Measurements from ENCODE around the gene KRT83.

KRT83 gene

DNA sequence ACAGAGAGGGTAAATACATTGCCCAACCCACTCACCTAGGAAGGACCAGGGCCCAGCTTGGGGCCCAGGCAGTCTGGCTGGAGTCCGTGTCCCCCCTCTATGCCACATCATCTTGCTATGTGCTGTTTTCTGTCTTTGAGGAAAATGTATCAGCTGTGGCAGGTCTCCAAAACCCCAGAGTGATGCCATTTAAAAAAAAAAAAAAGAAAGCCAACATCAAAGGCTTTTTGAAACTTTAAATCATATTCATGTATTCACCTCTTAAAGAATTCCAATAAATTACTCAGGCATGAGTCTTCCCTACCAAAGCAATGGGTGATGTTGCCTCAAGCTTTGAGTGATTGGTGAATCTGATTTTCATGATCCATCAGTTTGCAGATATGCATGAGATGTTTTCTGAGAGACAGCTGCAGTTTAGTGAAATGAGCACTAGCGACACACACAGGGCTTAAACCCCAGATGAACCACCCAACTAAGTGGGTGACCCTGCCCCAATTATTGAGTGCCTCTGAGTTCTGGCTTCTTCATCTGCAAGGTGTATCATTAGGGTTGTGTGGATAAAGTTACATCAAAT lies 35.9 kb downstream of the KRT83 start:
- DNase-seq, result no peak

DNA sequence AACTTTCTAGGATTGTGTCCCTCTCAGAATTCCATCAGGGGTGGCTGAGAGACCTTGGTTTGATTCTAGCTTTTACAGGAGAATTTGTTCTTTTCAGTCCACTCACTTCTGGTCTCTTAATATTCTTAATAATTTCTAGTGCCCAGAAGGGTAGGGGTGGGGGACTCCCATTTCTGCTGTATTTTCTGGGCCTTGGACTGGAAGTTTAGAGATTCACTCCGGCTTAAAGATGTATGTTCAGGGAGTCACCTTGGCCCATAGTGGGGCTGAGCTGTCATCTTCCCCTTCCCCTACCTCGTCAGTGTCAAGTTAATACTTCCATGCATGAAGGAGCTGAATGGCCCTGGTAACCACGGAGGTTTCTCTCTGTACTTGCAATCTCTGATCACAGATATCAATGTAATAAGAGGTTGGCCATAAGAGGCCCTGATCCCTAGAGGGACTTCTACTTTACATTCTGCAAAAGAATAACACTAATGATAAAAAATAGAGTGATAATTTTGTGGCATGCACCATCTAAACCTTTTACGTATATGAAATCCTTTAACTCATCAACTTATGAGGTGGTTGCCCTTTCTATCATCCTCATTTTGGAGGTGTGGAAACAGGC lies 36.5 kb downstream of the KRT83 start:
- DNase-seq, result no peak

DNA sequence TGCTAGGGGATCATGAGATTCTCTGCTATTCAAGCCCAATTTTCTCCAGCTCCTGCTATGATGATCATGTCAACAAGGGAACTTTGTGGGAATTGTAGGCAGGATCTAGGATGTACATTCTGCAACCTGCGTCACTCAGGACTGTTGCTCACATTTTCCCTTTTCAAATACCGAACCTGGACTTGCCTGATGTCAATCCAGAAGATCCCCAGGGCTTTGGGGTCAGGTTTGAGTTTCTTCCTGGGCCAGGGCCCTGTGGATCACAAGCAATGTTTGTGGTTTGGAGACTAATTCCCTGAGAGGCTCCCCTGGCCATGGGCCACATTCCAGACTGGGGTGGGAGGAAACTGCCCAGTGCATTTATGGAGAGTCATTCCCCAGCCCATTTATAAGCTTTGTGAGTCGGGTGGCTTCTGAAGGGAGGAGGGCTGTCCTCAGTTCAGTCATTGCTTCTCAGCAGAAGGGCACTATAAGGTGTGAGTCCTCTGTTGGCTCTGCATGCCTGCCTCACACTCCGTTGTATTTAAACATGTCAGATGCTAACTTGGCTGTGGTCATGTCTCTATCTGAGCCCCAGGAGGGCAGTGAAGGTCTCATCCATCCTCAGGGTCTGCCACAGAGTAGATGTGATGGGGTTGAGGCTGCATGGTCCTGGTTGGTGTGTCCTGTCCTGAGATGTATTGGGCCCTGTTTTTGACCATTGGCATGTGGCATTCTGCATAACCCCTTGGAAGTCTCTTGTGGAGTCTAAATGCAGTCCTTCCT lies 40.2 kb downstream of the KRT83 start:
- no peak for DNase-seq

DNA sequence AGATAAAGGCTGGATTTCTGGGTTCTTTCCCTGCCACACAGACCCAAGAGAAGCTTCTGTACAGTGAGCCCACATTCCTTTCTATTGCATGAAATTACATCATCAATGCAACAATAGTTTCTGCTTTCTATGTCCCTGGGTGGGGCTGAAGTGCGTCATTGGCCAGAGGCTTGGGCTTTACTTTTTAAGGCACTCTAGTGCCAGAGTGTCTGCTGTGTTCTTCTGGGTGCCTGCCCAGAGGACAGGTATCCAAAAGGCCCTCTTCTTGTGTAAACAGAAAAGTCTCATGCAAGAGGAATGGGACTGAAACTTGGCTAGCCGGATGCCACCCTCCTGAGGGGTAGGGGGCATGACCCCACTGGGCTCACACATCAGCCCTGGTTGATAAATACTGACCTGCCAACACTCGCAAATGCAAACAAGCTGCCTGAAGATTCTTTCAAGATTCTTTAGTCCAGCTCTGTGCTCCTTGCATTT lies 40.8 kb downstream of the KRT83 start:
- DNase-seq, result no peak

DNA sequence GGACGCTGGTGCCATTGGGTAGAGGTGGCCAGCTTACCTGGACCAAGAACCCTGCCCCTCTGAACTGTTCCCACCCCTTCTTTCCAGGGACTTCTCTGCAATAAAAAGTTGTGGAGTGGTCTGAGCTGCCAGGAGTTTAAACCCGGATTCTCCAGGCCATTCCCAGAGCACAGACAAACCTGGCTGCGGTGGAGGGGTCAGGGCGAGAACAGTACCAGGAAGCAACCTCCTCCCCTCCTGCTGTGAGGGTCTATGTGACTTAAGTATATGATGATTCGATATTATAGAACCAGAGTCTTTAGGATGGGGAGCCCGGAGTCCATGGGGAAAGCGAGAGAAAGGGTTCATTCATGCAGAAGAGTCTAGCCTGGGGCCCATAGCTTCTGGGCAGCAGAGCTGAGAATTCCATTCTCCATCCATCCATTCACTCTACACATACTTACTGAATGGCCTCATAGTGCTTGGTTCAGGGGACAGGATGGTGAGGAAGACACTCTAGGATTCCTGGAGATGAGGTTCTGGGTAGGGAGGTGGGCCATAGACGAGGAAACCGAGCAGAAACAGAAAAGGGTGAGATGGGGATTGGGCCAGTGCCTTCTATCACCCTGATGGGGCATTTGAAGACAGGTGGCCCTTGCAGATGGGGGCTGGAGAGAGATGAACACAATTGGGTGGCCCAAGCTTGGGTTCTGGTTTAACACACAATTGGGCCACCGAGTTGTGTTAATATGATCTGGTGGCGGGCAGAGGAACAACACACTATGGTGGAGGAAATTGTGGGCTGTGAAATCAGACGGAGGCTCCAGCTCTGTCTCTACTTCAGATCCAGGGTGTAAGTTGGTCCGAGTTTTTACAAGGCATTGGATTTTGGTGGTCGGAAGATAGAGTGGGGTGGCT lies 41.5 kb downstream of the KRT83 start:
- DNase-seq, result no peak

DNA sequence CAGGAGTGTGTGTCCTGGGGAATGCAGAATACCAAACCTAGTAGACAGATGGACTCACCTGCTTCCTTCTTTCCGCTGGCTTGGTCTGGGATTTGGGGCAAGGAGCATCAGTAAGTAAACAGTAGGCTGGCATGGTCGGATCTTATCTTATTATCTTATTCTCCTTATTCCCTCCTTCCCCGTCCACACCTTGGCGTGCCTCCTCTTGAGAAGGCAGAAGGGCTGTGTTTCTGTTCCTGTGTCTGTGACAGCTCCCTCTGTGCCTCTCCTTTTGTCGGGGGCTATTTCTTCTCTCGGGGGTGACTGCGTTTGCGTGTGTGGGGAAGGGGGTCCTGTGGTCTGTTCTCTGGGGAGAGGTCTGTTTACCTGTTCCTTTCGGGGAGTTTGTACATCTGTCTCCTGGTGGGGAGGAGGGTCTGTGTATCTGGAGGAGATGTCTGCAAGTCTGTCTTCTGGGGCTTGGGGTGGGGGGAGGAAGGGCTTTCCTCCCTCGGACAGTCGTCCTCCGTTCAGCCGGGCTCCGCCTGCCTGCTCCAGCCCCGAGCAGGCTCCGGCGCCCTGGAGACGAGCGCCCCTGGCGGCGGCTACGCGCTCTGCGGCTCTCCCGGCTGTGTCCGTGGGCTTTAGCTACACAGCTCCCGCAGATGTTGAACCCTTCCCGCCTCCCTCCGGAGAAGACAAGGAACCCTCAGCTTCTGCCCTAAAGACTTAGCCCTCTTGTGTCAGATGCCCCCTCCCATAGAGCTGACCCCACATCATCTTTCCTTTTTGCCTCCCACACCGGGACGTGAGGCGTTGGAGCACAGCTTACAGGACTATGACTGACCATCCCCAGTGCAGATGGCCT lies 42.4 kb downstream of the KRT83 start:
- DNase-seq, result peak; percentile 13

DNA sequence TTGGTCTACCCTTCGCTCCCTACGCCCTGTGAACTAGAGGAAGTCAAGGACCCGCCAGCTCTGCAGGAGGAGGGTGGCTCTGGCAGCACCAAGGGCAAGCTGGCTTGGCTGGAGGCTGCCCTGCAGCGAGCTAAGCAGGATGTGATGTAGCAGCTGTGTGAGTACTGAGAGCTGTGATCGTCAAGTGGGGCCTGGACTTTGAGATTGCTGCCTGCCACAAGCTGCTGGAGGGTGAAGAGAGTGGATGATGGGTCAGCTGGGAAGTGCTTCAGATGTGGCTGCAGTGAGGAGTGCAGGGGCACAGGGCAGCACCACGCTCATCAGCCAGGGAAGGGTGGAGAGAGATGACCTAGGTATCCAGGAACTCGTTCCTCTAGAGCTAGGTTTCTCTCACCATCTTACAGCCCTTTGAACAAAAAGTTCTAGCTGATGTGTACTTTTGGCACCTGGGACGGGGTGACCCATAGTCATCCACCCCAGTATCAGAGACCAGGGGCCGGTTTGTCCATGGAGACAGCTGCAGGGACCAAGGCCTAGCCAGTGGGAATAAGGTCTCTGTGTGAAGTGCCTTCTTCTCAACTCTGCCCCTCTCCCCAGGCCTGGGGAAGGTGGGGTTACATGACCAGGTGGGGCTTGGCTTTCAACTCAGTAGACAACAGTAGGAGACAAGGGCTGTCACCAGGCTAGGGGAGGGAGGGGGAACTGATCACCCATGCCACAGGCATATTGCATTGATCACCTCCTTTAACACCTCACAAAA lies 43.5 kb downstream of the KRT83 start:
- DNase-seq, result no peak

DNA sequence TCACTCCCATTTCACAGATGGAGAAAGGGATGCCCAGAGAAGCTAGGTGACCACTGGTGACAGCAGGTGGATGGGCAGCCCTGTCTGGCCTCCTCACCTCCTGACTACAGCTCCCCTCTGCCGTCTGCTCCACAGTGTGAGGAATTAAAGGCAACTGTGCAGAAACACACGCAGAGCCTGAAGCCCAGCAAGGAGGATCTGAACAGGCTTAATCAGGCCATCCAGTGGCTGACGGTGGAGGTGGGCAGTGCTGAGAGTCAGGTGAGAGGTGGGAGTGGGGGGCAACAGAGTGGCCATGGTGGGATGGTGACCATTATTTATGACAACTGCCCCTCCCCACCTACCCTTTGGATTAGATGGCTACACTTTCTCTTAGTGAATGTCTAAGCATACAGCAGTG lies 45.5 kb downstream of the KRT83 start:
- DNase-seq, result no peak

DNA sequence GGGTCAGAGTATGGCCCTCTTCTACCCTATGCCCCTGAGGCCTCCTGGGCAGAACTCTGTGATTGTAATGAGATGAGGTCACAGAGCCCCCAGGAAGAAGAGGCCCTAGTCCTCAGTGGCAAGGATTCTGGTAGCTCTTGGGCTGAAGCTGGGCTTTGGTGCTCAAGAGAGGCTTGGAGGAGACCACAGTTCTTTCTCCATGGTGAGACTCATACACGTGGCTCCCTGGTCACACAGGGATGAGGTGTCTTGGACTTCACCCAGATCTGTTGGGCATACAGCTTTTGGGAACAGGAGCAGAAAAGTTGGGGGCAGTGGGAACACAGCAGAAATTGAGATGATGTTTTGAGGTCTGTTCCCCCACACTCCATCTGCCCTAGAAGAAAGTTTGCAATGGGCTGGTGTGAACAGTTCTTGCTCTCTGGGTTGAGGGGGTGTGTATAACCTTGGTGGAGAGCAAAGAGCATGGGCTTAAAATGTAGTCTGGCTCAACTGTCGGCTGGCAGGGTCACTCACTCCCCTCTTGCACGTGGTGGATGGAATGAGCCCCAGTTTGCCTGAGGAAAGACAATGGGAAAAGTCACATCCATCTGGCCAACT lies 46.6 kb downstream of the KRT83 start, which contains the start of gene KRT86:
Gene KRT86, plus strand, starts transcription at position 125 of the 600 bp plus-strand sequence. CDS start 27,272 bp downstream, outside the sequence.
- DNase-seq, result no peak

DNA sequence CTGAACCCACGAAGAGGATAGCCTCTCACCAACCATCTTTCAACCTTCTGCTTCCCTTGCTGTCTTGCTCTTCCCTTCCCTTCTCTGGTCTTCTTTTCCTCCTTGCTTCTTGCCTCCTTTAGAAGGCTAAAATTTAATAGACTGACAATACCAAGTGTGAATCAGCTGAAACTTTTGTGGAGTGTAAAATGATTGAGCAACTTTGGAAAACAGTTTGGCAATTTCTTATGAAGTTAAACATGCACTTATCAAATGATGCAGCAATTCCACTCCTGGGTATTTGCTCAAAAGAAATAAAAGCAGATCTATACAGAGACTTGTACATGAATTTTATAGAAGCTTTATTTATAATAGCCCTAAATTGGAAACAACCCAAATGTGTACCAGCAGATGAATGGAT lies 50.0 kb downstream of the KRT83 start:
- no peak for DNase-seq

DNA sequence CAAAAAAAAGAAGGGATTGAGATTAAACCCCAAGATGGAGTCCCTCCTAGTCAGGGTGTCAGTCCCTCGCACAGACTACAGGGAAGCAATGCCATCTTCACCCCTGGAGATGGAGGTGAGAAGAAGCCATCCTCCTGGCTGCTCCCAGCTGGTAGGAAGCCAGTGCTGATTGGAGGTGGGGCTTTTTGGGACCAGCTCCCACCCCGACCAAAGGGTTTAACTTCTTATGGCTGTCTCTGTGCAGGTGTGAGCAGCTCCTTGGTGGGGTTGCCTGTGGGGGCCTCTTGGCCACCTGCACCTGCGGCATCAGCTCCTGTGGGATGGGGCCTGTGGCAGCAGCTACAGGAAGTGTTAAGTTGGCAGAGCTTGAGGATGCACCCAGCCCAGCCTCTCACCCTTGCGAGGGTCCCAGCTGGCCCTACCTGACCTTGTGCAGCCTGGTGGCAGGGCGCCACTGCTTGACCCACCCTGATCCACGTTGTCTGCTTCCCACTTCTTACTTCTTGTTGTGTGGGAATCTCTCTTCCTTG lies 50.6 kb downstream of the KRT83 start:
- DNase-seq, result no peak

DNA sequence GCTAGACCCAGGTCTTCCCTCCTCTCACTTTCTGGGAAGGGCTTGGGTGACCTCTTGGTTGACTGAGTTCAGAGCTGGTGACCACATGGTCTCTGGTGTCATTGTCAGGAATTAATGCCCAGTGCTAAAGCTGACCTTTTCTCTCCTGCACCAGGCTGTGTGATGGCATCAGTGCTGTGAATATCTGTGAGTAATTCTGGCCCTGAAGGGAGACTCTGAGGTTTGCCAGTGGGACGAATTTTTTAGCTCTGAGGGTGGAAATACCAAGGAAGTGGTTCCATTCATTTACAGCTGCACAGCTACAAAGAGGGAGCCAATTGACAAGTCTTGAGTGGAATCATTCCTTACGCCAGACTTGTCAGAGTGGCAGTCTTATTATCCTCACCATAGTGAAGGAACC lies 53.0 kb downstream of the KRT83 start:
- DNase-seq, result no peak

DNA sequence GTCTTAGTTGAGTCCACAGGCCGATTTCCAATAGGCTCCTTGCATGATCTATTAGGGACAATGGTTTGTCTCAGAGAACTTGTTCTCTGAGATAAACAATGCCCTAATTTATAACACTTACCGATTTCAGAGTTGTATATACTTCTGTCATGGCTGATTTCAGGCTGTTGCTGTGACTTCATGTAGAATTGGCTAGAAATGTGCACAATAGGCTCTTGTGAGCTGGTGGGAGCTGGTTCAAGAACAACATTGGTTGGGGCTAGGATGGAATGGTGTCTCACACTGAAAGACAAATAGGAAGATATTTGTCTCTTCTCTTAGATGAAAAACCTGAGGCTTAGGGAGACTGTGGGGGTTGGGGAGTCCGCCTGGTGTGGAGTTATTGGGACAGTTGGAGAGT lies 53.5 kb downstream of the KRT83 start:
- DNase-seq, result no peak

DNA sequence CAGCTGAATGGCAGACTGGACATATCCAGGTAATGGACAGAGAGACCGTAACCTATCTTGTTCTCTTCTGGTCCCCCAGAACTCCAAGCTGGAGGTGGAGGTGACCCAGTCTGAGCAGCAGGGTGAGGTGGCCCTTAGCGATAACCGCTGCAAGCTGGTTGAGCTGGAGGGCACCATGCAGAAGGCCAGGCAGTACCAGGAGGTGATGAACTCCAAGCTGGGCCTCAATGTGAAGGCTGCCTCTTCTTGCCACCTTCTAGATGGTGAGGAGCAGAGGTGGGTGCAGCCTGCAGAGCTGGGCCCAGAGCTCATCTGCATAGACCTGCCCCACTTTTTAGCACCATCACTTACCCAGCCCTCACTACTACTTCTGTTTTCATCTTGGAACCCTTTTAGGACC lies 53.9 kb downstream of the KRT83 start:
- DNase-seq, result no peak

DNA sequence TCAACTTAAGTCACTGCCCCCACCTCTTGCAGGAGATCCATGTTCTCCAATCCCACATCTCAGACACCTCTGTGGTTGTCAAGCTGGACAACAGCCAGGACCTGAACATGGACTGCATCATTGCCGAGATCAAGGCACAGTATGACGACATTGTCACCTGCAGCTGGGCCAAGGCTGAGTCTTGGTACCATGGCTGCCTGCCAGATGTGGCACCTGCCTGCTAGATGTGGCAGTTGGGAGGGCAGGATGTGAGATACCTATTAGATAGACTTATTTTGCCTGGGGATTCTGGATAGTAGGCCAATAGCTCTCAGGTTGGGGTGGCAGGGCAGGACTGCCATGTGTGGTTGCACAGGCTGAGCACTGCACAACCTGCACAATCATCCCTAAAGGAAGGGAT lies 54.7 kb downstream of the KRT83 start:
- DNase-seq, result no peak

DNA sequence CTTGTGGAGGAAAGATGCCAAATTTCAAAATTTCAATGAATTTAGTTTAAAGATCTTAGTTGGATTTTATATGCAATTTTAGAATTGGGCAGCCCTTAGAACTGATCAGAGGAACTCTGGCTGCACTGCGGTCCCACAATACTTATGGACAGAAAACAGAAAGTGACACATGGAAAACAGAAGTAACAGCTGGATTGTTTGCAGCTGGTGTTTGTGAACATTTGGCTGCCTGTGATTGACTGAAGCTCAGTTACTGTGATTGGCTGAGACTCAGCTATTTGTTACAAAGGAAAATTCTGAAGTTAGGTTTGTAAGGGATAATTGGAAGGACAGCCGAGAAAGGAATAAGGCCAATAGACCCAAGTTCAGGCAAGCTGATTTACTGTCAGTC lies 56.8 kb downstream of the KRT83 start:
- DNase-seq, result no peak

Data from NCI-H2081 treated with DMSO at 0.1 percent for 48 hours (cell line).